Suppressor macrophage treated with lipopolysaccharide for 4 hours (primary cell): ENCODE data around the gene NRF1.

Source experiments
- DNase-seq: peaks from one replicate; pipeline ENCODE4 v3.0.0-alpha.2; 2020

Gene NRF1

DNA sequence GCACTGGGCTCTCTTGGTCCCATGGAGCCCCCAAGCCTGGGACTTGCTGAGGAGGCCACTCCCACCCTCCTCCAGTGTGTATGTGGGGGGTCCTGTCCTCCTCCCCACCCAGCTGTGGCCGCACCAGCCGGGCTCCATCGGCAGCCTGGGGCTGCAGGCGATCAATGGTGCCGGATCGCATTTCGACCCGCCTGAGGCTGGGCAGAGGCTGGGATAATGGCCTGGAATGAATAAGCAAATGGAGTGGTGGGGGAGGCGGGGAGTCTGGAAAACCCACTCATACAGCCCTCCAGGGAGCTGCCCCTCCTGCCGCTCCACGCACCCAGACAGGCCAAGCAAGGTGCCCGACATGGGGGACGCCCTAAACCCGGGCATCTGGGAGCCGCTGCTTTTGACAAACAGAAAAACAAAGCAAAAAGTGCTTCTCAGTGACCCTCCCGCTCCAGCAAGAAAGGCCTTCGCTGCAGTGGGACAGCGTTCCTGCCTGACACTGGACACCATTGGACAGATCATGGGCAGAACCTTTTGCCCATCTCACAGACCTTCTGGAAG, 160.5 kb downstream of the NRF1 start:
- no peak for DNase-seq

DNA sequence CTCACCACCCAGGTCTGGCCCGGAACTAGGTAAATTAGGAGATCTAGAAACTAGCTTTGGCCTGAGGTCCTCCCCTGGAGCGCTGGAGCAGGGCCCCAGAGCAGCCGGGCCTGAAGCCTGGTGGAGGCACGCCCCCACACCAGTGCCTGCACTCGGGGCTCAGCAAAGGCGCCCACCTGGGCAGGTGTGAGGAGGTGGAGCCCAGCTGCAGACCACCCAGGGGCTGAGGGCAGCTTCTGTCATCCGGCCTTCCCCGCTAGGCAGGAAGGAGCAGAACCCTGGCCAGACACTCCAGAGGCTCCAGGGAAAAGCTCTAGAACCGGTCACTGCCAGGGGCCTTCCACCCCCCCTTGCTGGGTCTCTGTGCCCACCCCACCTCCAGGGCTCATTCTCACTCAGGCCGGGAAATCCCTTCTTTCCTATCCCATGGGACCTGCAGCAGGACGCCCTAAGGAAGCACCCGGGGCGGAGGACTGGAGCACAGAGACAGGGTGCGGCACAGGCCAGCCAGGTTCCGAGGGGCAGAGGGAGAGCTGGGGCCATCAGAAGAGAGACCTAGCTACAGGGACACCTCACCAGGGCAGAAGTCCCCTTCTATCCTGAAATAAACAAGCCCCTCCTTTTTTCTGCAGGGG, 161.2 kb downstream of the NRF1 start:
- no peak for DNase-seq

DNA sequence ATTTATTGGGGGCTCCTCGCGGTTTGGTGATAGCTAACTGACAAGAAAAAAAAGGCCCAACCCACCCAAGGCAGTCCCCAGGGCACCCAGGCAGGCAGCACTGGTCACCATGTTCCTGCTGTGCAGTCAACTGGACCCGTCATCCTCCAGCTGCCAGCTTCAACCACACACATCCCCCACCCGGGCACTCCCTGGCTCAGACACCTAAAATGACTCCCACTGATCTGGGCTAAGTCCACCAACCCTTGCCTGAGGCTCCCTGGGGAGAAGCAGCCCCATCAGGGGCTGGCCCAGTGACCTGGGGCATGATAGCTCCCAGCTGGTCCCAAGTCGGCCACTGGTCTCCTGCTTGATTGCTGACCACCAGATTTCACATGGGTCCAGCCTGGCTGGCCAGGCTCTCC, 161.8 kb downstream of the NRF1 start:
- no peak for DNase-seq

DNA sequence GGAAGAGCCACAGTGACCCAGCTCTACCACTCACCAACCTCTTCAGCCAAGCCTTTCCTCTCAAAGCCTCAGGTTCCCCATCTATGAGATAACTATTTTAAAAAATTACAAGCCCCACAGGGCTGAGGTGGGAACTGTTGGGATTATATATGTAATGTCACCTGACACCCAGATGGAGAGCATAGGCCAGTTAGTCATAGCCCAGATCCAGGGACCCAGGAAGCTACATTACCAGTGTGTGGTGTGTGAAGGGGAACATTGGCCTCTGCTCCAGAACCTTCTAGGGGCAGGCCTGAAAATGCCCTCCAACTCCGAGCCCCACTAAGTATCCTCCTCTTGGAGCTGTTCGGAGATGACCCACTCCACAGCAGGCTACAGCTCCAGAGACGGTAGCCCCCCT, 162.4 kb downstream of the NRF1 start:
- no peak for DNase-seq

DNA sequence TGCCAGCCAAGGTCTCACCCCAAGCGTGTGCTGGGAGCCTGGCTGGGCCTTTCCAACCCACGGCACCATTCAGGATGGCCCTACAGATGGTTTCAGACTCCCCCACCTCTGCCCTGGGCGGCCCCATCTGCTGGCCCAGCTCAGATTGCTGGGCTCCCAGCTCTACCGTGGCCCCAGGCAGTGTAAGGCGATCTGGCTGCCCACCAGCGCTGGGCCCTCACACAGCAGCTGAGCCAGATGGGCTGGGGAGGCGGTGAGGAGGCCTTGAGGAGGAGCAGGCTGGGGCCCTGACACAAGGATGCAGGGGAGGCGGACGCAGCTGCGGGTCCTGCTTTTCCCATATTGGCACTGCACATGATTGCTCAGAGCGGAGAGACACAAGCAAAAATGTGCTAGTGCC, 162.8 kb downstream of the NRF1 start:
- DNase-seq = no peak

DNA sequence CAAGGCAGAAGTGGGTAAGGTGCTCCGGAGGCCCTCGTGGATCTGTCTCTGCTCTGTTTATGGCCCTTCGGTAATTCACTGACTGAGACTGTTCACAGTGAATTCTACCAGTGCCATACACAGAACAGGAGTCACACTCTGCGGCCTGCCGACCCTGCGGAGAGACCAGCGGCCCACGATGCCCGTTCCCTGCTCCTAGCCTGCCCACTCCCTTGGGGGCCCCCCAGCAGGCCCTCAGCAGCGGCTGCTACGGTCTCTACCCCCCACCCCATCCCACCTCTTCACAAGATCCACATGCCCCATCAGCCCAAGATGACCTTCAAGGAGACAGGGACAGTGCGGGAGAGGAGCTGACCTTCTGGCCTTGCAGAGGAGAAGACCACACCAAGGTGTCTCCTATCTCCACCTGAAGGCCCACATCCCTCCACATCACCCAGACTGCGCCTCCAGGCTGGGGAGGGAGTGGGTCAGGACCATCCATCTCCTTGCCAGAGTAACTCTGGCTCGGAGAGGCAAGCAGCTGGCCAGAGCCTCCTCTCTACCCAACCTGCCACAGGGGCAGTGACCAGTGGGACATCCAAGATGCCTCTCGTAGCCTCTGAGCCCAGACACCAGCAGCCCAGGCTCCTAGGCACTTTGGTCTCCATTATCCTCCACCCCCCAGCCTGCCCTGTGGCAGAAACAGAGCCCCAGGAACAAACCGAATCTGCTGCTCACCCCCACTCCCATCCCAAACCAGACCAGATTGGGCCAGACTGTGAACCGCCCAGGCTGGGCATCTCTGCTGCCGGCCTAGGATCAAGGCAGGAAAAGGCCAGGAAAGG, 163.6 kb downstream of the NRF1 start:
- DNase-seq = no peak

DNA sequence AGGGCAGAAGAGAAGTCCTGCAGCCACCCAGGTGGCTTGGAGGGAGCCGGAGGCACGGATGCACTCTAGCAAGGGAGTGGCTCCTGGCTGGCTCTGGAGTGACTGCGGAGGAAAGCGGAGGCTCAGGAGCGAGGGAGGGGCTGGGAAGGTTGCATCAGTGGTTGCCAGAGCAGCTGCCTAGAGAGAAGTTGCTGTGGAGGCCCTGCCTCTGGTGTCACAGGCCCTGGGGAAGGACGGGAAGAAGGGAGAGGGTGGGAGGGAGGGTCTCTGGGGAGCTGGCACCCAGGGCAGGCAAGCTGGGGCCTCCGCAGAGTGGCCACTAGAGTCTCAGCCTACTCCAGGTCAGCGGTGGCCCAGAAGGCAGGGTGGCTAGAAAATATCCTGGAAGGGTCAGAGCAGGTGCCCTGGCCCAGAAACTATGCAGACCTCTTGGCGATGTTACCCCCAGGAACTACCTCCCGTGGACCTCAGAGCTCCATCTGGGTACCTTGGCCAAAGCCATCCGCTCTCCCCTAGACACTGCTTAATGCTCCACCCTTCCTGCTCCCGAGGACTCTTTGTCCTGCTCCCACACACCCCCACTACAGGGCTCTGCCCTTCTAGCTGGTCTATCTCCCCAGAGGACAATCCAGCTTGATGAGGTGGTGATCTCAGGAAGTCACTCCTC, 164.3 kb downstream of the NRF1 start:
- DNase-seq = no peak

DNA sequence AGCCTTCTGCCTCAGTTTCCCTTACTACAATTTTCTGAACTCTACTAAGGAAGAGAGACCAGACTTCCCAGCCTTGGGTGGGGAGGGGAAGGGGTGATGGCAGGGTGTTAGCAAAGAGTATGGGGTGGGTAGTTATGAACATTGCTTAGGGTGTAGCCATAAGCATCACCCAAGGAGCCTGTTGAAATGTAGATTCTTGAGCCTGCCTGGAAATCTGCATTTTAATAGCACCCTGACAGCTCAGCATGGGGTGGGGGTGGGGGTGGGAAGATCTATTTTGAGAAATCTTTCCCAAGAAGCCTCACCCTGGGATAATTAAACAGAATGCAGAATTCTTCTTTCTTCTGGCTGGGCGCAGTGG, 164.8 kb downstream of the NRF1 start:
- DNase-seq = no peak

DNA sequence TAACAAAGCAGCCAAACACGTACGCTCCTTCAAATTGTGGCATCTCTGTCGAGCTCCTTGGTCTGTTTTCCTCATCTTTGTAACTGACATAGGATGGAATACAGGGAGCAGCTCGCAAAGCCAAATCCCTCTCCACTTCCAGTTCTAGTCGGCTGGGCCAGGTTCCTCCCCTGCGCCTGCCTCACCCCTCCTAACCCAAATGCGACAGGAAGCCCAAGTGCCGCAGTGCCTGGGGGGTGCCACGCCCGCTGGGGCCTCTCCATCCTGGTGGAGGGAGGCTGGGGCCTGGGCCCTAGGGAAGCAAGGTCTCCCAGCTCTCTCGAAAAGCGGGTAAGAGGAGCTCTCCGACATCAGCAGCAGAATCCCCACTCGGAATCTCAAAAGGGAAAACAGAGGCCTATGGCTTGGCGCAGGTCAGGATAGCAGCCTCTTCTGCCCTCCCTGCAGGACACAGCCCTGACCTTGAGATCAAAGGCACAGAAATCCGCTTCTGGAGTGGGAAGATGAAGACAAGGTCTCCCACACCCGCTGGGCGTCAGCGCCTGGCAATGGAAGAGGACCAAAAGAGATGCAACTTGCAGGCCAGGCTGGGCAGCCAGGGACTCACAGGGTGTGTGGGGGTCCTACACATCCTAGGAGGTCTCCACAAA, 165.8 kb downstream of the NRF1 start:
- DNase-seq = no peak

DNA sequence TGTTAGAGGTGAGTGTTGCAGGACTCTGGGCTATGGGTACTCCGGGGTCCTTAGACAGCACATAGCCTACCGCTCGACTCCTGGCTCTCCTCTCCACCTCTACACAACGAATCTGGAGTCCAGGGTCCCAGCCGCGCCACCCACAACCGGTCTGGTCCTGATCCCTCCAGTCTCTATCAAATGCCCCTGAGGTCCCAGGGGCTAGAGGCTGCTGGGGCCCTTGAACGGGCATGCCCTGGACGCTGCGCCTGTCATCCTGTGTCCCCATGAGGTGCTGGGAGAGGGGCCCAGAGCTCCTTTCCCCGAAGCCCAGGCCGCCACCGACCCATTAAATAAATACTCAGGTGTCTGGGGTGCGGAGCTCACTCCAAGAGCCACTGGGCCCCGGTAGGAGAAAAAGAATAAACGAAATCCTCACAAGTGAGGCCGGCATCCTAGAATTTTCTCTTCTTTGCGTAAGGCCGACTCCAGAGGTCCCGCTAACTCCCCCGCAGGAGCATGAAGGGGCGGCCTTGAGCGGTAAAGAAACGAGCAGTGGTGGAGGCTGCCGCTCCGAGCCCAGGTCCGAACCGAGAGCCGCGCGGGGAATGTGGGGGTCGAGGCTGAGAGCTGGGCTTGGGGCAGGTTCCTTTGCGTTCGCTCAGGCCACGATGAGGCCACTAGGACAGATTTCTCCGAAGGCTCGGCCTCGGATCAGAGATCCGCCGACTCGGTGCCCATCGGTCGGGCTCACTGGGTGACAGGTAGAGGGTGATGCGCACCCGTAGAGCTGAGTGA, 166.7 kb downstream of the NRF1 start:
- DNase-seq = no peak

DNA sequence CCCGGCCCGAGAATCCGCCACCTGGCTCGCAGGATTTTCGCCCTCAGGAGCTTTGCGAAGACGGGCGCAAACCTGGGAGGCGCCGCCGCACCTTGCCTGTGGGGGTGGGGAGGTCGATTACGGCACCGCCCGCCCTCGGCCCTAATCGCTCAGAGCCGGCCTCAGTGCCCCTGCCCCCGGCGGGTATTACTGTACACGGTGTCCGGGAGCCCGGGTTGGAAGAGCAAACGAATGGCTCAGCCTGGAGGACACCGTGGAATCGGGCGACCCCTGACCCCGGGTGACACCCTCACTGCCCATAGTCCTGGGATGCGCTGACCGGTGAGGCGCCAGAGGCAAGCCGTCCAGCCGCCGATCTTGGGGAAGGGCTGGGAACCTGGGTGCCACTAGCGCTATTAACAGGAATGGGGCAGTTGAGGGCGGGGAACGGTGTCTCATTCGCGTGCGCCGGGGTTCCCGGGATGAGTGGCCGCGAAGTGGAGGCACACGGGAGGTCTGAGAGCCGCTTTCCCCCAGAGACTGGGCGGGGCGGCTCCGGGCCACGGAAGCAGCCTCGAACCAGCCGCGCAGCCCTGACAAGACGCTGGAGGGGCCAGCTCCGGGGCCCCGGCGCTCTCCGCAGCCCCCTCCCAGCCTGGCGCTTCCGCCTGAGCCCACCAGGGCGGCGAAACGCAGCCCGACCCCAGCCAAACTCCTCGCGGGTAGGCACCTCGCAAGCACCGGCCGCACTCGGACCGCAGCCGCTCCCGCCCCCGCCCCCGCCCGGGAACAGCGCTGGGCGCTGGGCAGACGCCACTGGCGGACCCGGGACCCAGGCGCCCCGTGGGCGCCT, 167.5 kb downstream of the NRF1 start:
- DNase-seq = no peak

DNA sequence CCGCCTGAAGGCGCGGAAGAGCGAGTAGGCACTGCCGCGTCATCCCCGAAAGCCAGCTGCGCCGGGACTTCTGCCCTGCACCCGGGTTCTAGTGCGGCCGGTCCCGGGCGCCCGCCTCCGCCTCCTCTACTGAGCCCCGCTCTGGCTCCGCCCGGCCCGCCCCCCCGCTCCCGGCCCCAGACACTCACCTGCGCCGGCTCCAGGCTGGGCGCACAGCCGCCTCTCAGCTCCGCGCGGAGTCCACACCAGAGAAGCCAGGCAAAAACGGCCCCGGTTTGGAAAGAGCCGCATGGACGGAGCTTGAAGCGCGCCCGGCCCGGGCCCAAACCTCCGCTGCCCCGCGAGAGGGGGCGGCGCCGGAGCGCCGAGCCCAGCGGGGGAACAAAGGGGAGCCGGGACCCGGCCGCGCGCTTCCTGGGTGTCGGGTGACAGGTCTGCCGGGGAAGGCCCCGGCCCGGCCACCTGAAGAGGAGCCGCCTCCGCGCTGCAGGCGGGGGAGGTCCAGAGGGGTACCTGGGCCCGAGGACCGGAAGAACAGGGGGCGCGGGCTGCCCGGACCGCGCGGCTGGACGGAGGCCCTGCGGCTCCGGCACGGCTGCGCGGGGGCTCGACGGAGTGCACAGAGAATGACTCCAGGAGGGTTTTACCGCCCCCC, 168.2 kb downstream of the NRF1 start:
- no peak for DNase-seq

DNA sequence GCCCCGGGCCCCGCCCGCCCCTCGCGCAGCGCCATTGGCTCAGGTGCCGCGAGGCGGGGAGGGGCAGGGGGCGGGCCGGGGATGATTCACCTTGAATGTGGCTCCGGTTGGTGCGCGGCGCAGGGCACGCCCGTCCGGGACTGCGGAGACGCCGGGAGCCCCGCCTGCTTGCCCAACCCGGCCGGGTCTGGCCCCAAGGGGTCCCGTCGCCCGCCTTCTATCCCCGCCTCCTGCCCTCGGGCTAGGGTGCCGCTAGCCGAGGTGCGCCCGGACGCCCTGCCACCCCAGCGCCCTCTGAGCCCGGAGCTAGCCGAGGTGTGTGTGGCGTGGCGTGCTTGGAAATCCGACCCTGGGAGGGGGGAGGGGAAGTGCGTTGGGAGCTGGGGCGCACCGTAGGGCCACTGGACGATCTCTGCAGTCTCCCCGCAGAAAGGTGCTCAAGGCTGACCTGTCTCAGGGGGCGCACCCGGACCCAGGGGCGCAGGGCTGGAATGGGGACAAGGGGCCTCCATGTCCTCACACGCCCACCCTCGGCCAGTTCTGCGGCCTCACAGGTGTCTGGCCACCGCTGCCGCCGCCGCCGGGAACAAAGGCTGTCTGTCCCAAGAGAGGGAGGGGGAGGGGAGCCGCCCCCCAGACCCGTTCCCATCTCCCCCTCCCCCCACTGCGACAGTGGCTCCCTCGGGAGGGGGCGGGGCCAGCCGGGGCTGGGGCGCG, 168.9 kb downstream of the NRF1 start:
- no peak for DNase-seq

DNA sequence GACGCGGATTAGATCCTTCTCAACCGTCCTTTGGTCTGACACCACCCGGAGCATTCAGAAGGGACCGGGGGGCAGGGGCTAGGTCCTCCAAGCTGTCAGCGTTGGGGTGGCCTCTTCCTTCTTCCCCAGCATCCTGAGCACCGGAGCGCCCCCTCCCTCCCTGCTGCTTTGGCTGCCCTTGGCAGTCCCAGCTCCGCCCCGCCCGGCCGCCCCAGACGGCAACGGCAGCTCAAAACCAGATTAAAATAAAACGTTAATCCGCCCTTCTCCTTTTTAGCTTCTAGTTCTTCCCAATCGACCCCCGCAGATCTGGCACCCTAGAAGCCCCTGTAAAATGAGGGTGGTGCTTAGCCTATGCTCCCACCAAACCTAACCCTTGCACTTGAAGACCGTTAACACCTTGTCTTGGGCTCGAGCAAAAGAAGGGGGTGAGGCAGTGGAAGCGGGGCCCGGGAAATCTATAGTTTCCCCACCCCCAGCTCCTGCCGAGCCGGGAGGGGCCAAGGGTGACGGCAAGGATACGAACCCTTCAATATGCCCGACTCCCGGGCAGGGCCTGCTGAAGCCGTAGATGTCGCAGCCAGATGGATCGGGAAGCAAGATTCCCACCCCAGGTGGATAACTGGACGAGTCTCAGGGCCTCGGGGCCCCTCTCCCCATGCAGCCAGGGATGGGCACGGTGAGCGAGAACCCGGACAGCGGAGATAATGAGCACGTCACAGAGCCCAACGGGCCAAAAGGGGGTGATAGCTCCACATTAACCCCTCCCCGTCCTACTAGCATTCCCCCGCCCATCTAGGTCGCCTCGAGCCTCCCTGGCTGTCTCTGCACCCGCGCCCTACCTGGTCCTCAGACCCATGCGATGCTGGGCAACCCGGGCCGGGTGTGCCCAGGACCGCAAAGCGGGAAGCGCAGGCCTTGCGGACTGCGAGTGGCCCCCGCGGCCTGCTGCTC, 169.7 kb downstream of the NRF1 start:
- DNase-seq = no peak

DNA sequence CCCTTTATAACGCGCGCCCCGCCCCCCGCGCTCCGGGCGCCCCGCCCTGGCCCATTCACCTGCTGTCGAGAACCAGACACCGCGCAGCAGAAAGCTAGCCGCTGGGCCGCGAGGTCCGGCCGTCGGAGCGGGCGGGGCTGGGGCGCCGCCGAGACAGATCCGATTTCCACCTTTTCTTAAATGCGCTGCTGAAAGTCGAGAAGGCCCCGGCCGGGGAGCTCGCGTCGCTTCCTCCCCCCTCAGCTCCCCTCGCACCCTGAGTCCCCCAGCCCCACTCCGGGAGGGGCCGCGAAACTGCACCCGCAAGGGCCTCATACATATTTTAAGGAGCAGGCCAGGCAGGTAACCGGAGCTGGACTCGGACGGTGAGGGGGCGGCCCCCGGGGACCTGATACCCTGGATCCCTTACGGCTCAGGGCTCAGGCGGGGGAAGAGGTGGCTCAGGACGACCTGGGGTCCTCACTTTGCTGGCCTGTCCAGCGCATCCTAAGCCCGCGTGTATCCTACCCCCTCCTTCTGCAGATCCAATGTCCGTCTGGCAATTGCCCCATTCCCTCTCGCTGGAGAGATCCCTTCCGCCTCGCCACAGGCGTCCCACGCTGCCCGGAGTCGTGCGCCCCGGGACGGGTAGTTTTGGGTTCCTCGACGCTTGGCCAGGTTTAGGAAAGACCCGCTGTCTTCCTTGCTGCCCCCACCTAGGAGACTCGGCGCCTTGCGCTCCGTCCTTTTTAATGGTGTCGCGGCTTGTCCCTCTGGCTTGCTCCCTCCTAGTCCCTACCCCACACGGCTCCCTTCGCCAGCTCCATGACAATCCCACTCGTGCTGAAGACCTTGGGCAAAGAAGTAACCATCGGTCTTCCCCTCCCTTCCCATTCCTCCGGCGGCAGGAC, 170.7 kb downstream of the NRF1 start:
- no peak for DNase-seq

DNA sequence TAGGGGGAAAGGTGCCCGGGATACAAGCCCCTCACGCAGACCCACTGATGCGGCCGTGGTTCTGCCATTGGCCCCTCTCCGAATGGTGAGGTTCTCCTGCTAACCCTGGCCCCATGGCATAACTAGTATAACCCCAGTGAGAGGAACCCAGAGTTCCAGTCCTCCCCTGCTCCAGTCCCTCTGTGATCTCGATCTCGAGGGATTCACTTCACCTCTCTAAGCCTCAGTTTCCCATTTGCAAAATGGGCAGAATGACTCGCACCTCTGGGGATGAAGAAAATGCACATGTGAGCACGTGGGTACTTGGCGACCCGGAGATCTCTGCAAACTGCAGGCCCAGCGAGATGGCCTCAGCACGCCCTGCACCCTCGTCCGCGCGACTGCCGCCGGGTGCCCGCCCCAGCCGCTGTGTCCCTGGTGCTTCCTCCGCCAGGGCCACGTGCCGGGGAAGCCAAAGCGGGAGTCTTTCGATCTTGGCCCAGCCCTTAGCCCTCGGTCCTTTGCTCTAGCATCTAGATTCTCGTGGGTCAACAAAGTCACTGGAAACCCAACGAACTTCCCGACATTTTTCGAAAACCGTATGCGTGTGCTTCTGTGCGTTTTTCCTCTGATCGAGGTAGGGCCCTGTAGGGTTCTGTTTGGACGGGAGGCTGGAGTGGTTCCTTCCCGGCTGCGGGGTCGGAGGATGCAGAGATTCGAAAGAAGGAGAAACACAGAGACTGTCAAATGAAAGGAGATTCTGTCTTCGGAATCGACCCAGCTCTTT, 171.5 kb downstream of the NRF1 start:
- DNase-seq = no peak

DNA sequence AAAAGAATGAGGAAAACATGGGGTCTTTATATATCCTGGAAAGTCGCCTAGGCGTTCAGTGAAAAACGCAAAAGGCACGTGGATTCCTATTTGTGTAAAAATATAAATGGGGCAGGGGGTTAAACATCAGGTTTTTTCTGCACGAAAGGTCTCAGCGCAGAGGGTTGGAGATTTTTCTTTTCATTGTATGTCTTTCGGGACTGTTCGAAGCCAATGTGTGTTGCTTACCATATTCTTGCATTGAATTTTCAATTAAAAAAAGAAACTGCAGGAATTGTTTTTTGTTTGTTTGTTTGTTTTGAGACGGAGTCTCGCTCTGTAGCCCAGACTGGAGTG, 172.0 kb downstream of the NRF1 start:
- no peak for DNase-seq

DNA sequence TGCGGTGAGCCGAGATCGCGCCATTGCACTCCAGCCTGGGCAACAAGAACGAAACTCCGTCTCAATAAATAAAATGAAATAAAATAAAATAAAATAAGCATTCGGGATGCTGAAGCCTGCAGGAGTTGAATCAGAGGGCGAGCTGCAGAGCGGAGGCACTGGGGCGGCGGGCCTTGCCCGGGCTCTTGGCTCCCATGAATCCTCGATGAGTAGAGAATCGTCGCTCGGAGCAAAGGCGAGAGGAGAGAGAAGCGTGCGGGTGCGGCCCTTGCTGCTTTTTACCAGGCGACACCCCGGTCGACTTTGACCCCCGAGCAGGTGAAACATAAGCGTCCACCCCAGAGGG, 172.9 kb downstream of the NRF1 start:
- DNase-seq = no peak
